Measurements from ENCODE around the gene PRXL2B. TPM values are rescaled to one million over a fixed set of nuclear protein-coding genes. Genes with fewer than 3 reads are reported as not detected.

The PRXL2B gene
- total and polyA plus RNA-seq, 2 experiments from 2014 or later: 25.5 to 44.0 TPM

DNA sequence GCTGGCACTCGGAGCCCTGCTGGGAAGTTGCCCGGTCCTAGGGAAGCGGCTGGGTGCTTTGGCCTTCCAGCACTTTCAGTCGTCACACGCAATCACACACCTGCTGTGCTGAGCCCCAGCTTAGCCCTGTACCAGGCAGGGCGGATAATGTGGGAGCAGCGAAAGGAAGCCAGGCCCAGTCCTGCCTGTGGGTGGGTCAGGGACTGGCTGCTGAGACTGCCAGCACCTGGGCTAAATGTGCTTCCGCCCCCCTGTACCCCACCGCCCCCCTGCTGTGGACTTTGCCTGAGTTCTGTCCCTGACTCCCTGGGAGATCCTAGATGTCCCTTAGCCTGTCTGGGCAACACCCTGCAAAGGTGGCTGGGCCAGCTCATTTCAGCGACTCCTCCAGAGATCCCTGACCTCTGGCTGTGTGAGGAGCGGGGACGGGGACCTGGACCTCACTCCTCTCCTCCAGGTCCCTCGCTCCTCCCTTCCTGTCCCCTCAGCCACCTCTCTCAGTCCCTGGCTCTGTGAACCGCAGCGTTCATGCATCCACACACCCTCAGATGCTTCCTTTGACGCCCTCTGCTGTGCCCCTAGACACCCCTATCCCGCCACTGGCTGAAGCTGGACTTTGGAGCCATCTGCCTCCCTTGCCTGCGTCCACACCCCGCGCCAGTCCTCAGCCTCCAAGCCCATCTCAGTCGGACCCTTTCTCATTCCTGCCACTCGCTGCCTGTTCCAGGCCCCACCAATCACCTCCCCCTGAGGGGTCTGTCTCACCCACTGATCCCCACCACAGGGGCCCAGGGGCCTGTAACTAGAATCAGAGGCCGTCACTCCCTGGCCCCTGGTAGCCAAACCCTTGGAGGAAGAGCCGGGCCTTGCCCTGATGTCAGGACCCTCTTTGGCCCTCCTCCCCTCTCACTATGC, 44.8 kb downstream of the PRXL2B start:
- Histone ChIP-seq H3K4me3 (no peak overlapping the region), H3K4me1 (ENCODE audit: insufficient read depth) (peaks cover 11% of the 10 kb centered on the region), H3F3A (replicated peaks; ENCODE audit: low read depth) (peaks cover 10% of the 10 kb centered on the region; the same call in 1 of the 2 replicates), H2AFZ (no peak overlapping the region), H3K9me2 (ENCODE audit: insufficient read depth) (no peaks in the 10 kb centered on the region), H3K79me2 (replicated peaks; ENCODE audit: insufficient read depth) (no peaks in the 10 kb centered on the region), H3K36me3 (ENCODE audit: insufficient read depth) (no peaks in the 10 kb centered on the region), H3K27me3 (ENCODE audit: insufficient read depth) (peaks cover 41% of the 10 kb centered on the region), H4K20me1 (replicated peaks; ENCODE audit: insufficient read depth) (no peaks in the 10 kb centered on the region), H3K4me2 (no peak overlapping the region), H3K27ac (ENCODE audit: low read depth) (no peak overlapping the region)
- Mint-ChIP-seq H3K4me3 (no peak overlapping the region; the same call in 2 of the 3 replicates), H3K36me3 (ENCODE audit: low read depth) (peaks cover 6% of the 10 kb centered on the region; the same call in 2 of the 3 replicates), H3K9me3 (peaks cover 18% of the 10 kb centered on the region), H3K27me3 (ENCODE audit: insufficient read depth, low read depth, poor library complexity) (peaks cover 50% of the 10 kb centered on the region), H3K27ac (no peak overlapping the region), H3K4me1 (peaks cover 18% of the 10 kb centered on the region)
- TF ChIP-seq CREB1 (CRISPR knock-in tag; IDR thresholded peaks at IDR 0.05; ENCODE audit: low read depth) (no peak), EZH2phosphoT487 (IDR thresholded peaks at IDR 0.05; ENCODE audit: unreplicated experiment) (no peak), EZH2 (IDR thresholded peaks at IDR 0.05; ENCODE audit: low read depth, unreplicated experiment) (no peak), POLR2AphosphoS5 (IDR thresholded peaks at IDR 0.05; ENCODE audit: low read depth) (no peak), ZNF331 (CRISPR knock-in tag; IDR thresholded peaks at IDR 0.05; ENCODE audit: low read depth) (no peak), ZNF114 (CRISPR knock-in tag; IDR thresholded peaks at IDR 0.05) (no peak), STAT1 (IDR thresholded peaks at IDR 0.05; ENCODE audit: unreplicated experiment) (no peak), NANOG (IDR thresholded peaks at IDR 0.05; ENCODE audit: borderline replicate concordance) (no peak), JUNB (IDR thresholded peaks at IDR 0.05; ENCODE audit: unreplicated experiment) (no peak)
- TF ChIP-seq, protein P1, sequence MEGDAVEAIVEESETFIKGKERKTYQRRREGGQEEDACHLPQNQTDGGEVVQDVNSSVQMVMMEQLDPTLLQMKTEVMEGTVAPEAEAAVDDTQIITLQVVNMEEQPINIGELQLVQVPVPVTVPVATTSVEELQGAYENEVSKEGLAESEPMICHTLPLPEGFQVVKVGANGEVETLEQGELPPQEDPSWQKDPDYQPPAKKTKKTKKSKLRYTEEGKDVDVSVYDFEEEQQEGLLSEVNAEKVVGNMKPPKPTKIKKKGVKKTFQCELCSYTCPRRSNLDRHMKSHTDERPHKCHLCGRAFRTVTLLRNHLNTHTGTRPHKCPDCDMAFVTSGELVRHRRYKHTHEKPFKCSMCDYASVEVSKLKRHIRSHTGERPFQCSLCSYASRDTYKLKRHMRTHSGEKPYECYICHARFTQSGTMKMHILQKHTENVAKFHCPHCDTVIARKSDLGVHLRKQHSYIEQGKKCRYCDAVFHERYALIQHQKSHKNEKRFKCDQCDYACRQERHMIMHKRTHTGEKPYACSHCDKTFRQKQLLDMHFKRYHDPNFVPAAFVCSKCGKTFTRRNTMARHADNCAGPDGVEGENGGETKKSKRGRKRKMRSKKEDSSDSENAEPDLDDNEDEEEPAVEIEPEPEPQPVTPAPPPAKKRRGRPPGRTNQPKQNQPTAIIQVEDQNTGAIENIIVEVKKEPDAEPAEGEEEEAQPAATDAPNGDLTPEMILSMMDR (conservative IDR thresholded peaks at IDR 0.05; ENCODE audit: low read depth in 2 of 2): no peak; a peak in 1 of 4 replicates
- TF ChIP-seq, protein P2, sequence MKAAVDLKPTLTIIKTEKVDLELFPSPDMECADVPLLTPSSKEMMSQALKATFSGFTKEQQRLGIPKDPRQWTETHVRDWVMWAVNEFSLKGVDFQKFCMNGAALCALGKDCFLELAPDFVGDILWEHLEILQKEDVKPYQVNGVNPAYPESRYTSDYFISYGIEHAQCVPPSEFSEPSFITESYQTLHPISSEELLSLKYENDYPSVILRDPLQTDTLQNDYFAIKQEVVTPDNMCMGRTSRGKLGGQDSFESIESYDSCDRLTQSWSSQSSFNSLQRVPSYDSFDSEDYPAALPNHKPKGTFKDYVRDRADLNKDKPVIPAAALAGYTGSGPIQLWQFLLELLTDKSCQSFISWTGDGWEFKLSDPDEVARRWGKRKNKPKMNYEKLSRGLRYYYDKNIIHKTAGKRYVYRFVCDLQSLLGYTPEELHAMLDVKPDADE (IDR thresholded peaks at IDR 0.05): no peak
- TF ChIP-seq, protein P3, sequence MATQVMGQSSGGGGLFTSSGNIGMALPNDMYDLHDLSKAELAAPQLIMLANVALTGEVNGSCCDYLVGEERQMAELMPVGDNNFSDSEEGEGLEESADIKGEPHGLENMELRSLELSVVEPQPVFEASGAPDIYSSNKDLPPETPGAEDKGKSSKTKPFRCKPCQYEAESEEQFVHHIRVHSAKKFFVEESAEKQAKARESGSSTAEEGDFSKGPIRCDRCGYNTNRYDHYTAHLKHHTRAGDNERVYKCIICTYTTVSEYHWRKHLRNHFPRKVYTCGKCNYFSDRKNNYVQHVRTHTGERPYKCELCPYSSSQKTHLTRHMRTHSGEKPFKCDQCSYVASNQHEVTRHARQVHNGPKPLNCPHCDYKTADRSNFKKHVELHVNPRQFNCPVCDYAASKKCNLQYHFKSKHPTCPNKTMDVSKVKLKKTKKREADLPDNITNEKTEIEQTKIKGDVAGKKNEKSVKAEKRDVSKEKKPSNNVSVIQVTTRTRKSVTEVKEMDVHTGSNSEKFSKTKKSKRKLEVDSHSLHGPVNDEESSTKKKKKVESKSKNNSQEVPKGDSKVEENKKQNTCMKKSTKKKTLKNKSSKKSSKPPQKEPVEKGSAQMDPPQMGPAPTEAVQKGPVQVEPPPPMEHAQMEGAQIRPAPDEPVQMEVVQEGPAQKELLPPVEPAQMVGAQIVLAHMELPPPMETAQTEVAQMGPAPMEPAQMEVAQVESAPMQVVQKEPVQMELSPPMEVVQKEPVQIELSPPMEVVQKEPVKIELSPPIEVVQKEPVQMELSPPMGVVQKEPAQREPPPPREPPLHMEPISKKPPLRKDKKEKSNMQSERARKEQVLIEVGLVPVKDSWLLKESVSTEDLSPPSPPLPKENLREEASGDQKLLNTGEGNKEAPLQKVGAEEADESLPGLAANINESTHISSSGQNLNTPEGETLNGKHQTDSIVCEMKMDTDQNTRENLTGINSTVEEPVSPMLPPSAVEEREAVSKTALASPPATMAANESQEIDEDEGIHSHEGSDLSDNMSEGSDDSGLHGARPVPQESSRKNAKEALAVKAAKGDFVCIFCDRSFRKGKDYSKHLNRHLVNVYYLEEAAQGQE (IDR thresholded peaks at IDR 0.05; ENCODE audit: unreplicated experiment): no peak
- TF ChIP-seq, protein P4, sequence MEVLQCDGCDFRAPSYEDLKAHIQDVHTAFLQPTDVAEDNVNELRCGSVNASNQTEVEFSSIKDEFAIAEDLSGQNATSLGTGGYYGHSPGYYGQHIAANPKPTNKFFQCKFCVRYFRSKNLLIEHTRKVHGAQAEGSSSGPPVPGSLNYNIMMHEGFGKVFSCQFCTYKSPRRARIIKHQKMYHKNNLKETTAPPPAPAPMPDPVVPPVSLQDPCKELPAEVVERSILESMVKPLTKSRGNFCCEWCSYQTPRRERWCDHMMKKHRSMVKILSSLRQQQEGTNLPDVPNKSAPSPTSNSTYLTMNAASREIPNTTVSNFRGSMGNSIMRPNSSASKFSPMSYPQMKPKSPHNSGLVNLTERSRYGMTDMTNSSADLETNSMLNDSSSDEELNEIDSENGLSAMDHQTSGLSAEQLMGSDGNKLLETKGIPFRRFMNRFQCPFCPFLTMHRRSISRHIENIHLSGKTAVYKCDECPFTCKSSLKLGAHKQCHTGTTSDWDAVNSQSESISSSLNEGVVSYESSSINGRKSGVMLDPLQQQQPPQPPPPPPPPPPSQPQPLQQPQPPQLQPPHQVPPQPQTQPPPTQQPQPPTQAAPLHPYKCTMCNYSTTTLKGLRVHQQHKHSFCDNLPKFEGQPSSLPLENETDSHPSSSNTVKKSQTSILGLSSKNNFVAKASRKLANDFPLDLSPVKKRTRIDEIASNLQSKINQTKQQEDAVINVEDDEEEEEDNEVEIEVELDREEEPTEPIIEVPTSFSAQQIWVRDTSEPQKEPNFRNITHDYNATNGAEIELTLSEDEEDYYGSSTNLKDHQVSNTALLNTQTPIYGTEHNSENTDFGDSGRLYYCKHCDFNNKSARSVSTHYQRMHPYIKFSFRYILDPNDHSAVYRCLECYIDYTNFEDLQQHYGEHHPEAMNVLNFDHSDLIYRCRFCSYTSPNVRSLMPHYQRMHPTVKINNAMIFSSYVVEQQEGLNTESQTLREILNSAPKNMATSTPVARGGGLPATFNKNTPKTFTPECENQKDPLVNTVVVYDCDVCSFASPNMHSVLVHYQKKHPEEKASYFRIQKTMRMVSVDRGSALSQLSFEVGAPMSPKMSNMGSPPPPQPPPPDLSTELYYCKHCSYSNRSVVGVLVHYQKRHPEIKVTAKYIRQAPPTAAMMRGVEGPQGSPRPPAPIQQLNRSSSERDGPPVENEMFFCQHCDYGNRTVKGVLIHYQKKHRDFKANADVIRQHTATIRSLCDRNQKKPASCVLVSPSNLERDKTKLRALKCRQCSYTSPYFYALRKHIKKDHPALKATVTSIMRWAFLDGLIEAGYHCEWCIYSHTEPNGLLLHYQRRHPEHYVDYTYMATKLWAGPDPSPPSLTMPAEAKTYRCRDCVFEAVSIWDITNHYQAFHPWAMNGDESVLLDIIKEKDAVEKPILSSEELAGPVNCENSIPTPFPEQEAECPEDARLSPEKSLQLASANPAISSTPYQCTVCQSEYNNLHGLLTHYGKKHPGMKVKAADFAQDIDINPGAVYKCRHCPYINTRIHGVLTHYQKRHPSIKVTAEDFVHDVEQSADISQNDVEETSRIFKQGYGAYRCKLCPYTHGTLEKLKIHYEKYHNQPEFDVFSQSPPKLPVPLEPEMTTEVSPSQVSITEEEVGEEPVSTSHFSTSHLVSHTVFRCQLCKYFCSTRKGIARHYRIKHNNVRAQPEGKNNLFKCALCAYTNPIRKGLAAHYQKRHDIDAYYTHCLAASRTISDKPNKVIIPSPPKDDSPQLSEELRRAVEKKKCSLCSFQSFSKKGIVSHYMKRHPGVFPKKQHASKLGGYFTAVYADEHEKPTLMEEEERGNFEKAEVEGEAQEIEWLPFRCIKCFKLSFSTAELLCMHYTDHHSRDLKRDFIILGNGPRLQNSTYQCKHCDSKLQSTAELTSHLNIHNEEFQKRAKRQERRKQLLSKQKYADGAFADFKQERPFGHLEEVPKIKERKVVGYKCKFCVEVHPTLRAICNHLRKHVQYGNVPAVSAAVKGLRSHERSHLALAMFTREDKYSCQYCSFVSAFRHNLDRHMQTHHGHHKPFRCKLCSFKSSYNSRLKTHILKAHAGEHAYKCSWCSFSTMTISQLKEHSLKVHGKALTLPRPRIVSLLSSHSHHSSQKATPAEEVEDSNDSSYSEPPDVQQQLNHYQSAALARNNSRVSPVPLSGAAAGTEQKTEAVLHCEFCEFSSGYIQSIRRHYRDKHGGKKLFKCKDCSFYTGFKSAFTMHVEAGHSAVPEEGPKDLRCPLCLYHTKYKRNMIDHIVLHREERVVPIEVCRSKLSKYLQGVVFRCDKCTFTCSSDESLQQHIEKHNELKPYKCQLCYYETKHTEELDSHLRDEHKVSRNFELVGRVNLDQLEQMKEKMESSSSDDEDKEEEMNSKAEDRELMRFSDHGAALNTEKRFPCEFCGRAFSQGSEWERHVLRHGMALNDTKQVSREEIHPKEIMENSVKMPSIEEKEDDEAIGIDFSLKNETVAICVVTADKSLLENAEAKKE (CRISPR knock-in tag; IDR thresholded peaks at IDR 0.05): no peak
- DNase-seq (ENCODE audit: low spot score): no peak
- no peak for ATAC-seq
